HepG2 (cell line): Measurements from ENCODE around the gene KCNE2. TPM values are rescaled to one million over a fixed set of nuclear protein-coding genes. Genes with fewer than 3 reads are reported as not detected.

ENCODE experiments used
- ATAC-seq: fragments of 200-7000 bp; cut with Tn5 transposase; 3 replicates; pipeline ENCODE4 v1.9.1; 2020; ENCODE audit warnings: mild to moderate bottlenecking, moderate library complexity
- BruUV-seq: library from RNA; stranded (reverse); fragments of 400-500 nt; replicated peaks from 2 replicates; lab custom pipeline; 2021; lab: Mats Ljungman, UMichigan
- CTCF ChIA-PET: fragments of 300-600 bp; formaldehyde crosslinking; extraction: SDS; loops from one replicate; lab custom pipeline; 2021; ENCODE audit warnings: low total read pairs, inconsistent platforms, low intra/inter-chr PET ratio; lab: Yijun Ruan, JAX
- POLR2A ChIA-PET: fragments of 350-600 bp; sonication (Branson Sonifier 250); formaldehyde crosslinking; loops from one replicate; lab custom pipeline; 2020; ENCODE audit warnings: antibody characterized with exemption, inconsistent platforms; lab: Yijun Ruan, JAX
- DNase-seq: peaks from one replicate; pipeline ENCODE4 v3.0.0-alpha.2; 2015; ENCODE audit warnings: low spot score
- FAIRE-seq: peaks from 3 replicates; lab custom pipeline; 2011; peaks lifted over from hg19 to GRCh38; lab: Jason Lieb, UNC
- H2AFZ ChIP-seq: one replicate; pipeline ENCODE4 v1.6.1; 2011; ENCODE audit warnings: low read length, inconsistent platforms
- H3K27ac ChIP-seq: fragments of 300-600 bp; 3 replicates; pipeline ENCODE4 v1.8.0; 2011; ENCODE audit warnings: mixed run types, mild to moderate bottlenecking, mixed read lengths, low read length, inconsistent platforms; ENCODE audit not compliant: insufficient read depth; ENCODE audit errors: extremely low read length
- H3K27me3 ChIP-seq, 2 experiments: fragments of 200-600 bp in 1 of 2; 2 replicates in 1 of 2; 3 replicates in 1 of 2; pipeline versions ENCODE4 v1.6.0 to v1.8.0; 2011; ENCODE audit warnings: low read length in 2 of 2, mild to moderate bottlenecking in 2 of 2, moderate library complexity in 2 of 2, inconsistent platforms in 1 of 2; ENCODE audit not compliant: insufficient read depth in 2 of 2, control insufficient read depth in 1 of 2
- H3K36me3 ChIP-seq, 2 experiments: fragments of 200-600 bp in 1 of 2; replicated peaks in 1 of 2; 2 replicates in 1 of 2; 3 replicates in 1 of 2; pipeline versions ENCODE4 v1.5.1 to v1.8.0; 2011; ENCODE audit warnings: low read length in 2 of 2, inconsistent platforms in 1 of 2; ENCODE audit not compliant: insufficient read depth in 2 of 2, control insufficient read depth in 1 of 2
- H3K4me1 ChIP-seq: 2 replicates; pipeline ENCODE4 v1.5.1; 2012; ENCODE audit warnings: low read length, inconsistent platforms; ENCODE audit not compliant: insufficient read depth
- H3K4me2 ChIP-seq: 2 replicates; pipeline ENCODE4 v1.6.0; 2011; ENCODE audit warnings: low read depth, low read length, inconsistent platforms
- H3K4me3 ChIP-seq, 3 experiments: fragments of 200-600 bp in 1 of 3; sonication (generic), shearing (Covaris generic) in 1 of 3; replicated peaks in 1 of 3; 2 replicates each; pipeline ENCODE4 v1.5.1; 2011 to 2016; ENCODE audit warnings: low read length in 3 of 3, inconsistent platforms in 2 of 3, low read depth in 2 of 3, mild to moderate bottlenecking in 2 of 3, control low read depth in 1 of 3, mixed read lengths in 1 of 3; ENCODE audit not compliant: insufficient read depth in 1 of 3
- H3K79me2 ChIP-seq: one replicate; pipeline ENCODE4 v1.6.1; 2011; ENCODE audit warnings: low read length, inconsistent platforms; ENCODE audit not compliant: insufficient read depth
- H3K9ac ChIP-seq: 2 replicates; pipeline ENCODE4 v1.6.0; 2011; ENCODE audit warnings: mild to moderate bottlenecking, low read depth, low read length, inconsistent platforms; ENCODE audit not compliant: insufficient read depth
- H3K9me3 ChIP-seq: 2 replicates; pipeline ENCODE4 v1.5.1; 2012; ENCODE audit warnings: mild to moderate bottlenecking, low read length
- H4K20me1 ChIP-seq: 2 replicates; pipeline ENCODE4 v1.6.0; 2011; ENCODE audit warnings: inconsistent platforms, mild to moderate bottlenecking, low read length, moderate library complexity; ENCODE audit not compliant: insufficient read depth
- SAP130 ChIP-seq: IDR thresholded peaks from 2 replicates; pipeline ENCODE4 v1.6.1; 2016; ENCODE audit warnings: low read depth
- STAT5B ChIP-seq: sonication (generic); formaldehyde crosslinking; IDR thresholded peaks from 2 replicates; pipeline ENCODE4 v1.4.0; 2020; ENCODE audit warnings: missing genetic modification reagents
- TBX2 ChIP-seq: sonication (generic); formaldehyde crosslinking; IDR thresholded peaks from 2 replicates; pipeline ENCODE4 v1.5.0; 2020; ENCODE audit warnings: missing genetic modification reagents, mild to moderate bottlenecking, borderline replicate concordance
- YY1 ChIP-seq: IDR thresholded peaks from 2 replicates; pipeline ENCODE4 v1.6.1; 2011; ENCODE audit warnings: low read length, low read depth, moderate library complexity, mild to moderate bottlenecking; ENCODE audit not compliant: insufficient read depth, insufficient replicate concordance
- ZNF567 ChIP-seq: sonication (generic); formaldehyde crosslinking; IDR thresholded peaks from 2 replicates; pipeline ENCODE4 v1.8.1; 2023; ENCODE audit warnings: mild to moderate bottlenecking, missing genetic modification reagents, borderline replicate concordance
- ZNF775 ChIP-seq: sonication (generic); formaldehyde crosslinking; IDR thresholded peaks from 2 replicates; pipeline ENCODE4 v1.4.0; 2020; ENCODE audit warnings: missing genetic modification reagents, mild to moderate bottlenecking, moderate library complexity, borderline replicate concordance
- WGBS: methylation state at CpG from one replicate; pipeline ENCODE4 v1.1.6; 2017; ENCODE audit warnings: low lambda C conversion rate; 5-methylcytosine and 5-hydroxymethylcytosine counted together
- in situ Hi-C: cut with HindIII; loops from 2 replicates; pipeline ENCODE4 v1.10.0; 2017; ENCODE audit warnings: low pct_unique_long_range_greater_than_20kb; ENCODE audit not compliant: extremely low pct_ligation_motif_present
- intact Hi-C: fragments of 100-400 bp; cut with micrococcal nuclease; formaldehyde crosslinking; loops from one replicate; pipeline ENCODE4 v1.10.0; 2022; ENCODE audit not compliant: unreplicated experiment
- polyA plus RNA-seq, 8 experiments: library from polyadenylated mRNA; depleted of rRNA in 3 of 8; stranded (reverse) in 7 of 8; unstranded in 1 of 8; fragments of >200 nt; fragmentation: Illumina TruSeq in 4 of 8; extraction: Trizol in 4 of 8; gene quantifications; 2 replicates each; pipeline versions ENCODE4 v1.2.1 to v1.2.3, GENCODE V29; 2011 to 2016; ENCODE audit warnings: low read depth in 4 of 8, missing spikeins in 1 of 8, mixed read lengths in 1 of 8; ENCODE audit not compliant: insufficient read depth in 1 of 8
- total RNA-seq, 5 experiments: library from RNA; depleted of rRNA; stranded (reverse); fragments of >200 nt; fragmentation: Illumina TruSeq; extraction: Trizol; gene quantifications; 2 replicates each; pipeline ENCODE4 v1.2.3, GENCODE V29; 2016; ENCODE audit warnings: low read depth in 1 of 5
- TF ChIP-seq, protein P1 (sequence below): sonication (generic); formaldehyde crosslinking; IDR thresholded peaks from 2 replicates; pipeline ENCODE4 v1.9.0; 2021; ENCODE audit warnings: missing genetic modification reagents, mild to moderate bottlenecking, borderline replicate concordance
- TF ChIP-seq, protein P2 (sequence below): sonication (generic); formaldehyde crosslinking; IDR thresholded peaks from 2 replicates; pipeline ENCODE4 v1.4.0; 2020; ENCODE audit warnings: mild to moderate bottlenecking, low read depth, missing genetic modification reagents

The KCNE2 gene
- total and polyA plus RNA-seq, 2 of the 13 experiments (the other 11 are each of a cell fraction or from before 2014, with no cell fraction given), result not detected

- TF ChIP-seq, protein P1, sequence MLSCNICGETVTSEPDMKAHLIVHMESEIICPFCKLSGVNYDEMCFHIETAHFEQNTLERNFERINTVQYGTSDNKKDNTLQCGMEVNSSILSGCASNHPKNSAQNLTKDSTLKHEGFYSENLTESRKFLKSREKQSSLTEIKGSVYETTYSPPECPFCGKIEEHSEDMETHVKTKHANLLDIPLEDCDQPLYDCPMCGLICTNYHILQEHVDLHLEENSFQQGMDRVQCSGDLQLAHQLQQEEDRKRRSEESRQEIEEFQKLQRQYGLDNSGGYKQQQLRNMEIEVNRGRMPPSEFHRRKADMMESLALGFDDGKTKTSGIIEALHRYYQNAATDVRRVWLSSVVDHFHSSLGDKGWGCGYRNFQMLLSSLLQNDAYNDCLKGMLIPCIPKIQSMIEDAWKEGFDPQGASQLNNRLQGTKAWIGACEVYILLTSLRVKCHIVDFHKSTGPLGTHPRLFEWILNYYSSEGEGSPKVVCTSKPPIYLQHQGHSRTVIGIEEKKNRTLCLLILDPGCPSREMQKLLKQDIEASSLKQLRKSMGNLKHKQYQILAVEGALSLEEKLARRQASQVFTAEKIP (CRISPR knock-in tag), result no peak
- TF ChIP-seq ZNF567 (CRISPR knock-in tag) (no peak), TBX2 (no peak), YY1 (no peak), STAT5B (CRISPR knock-in tag) (no peak)
- TF ChIP-seq, protein P2, sequence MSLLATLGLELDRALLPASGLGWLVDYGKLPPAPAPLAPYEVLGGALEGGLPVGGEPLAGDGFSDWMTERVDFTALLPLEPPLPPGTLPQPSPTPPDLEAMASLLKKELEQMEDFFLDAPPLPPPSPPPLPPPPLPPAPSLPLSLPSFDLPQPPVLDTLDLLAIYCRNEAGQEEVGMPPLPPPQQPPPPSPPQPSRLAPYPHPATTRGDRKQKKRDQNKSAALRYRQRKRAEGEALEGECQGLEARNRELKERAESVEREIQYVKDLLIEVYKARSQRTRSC (CRISPR knock-in tag), result no peak
These were observed 18.5 kb upstream of the KCNE2 start (continued) for GRCh38 chr21:34345091-34345871.

DNA sequence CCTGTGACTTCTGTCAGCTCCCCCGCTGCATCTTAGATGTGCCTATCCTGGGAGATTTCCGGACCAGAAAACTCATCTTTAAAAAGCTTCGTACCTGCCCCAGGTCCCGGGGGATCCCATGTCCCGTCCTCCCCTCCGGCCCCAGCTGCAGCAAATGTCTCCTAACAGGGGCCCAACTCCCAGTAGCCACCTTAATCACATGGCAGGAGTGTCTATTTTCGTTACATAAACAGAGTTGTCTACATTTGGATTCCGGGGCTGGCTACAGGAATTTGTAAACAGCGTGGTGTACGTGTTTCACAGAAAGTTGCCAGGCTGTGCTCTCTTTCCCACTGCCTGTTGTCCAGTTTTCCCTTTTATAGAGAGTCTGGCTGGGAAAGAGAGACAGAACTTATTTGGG lies 17.9 kb upstream of the KCNE2 start:
- Histone ChIP-seq H3K4me3 (no peak overlapping the region), H3K4me2 (no peak overlapping the region), H3K27ac (no peak overlapping the region), H4K20me1 (no peaks in the 10 kb centered on the region), H3K27me3 (peaks cover 3 to 43% of the 10 kb centered on the region in 2 experiments; a peak in 3 of 5 replicates), H3K4me1 (peaks cover 13% of the 10 kb centered on the region), H3K9me3 (no peaks in the 10 kb centered on the region), H2AFZ (no peak overlapping the region), H3K36me3 (no peaks in the 10 kb centered on the region), H3K79me2 (no peaks in the 10 kb centered on the region), H3K9ac (no peak overlapping the region)
- in situ Hi-C loops (no loop called here), intact Hi-C loops (no loop called here)
- TF ChIP-seq SAP130 (CRISPR knock-in tag), result 0 out of 2 replicates have a peak, but pooled peaks have one; percentile 18
- no peak for TF ChIP-seq ZNF775 (CRISPR knock-in tag)
- no TSS peak for BruUV-seq
- 19% methylated on average over 9 of the region's 10 CpGs for WGBS
- ATAC-seq (no peak), FAIRE-seq (no peak), DNase-seq (no peak)
- POLR2A ChIA-PET, result no interaction called here
- CTCF ChIA-PET, result interaction anchor here (4.9 kb wide), 1 partner anchor 422 kb away, joined by 35 read pairs; no protein-coding TSS in a partner anchor
